K562 (cell line): ENCODE results near the gene KDF1.

Experiments
- ATF2 ChIP-seq: sonication (generic); formaldehyde crosslinking; IDR thresholded peaks from 2 replicates; pipeline ENCODE4 v1.8.1; 2022; ENCODE audit warnings: missing genetic modification reagents
- CHD4 ChIP-seq: fragments of 200-600 bp; sonication (generic); IDR thresholded peaks from 3 replicates; pipeline ENCODE4 v1.6.1; 2012; ENCODE audit warnings: low read depth, mild to moderate bottlenecking, mixed read lengths, low read length, inconsistent platforms; ENCODE audit not compliant: insufficient read depth, insufficient replicate concordance, poor library complexity, severe bottlenecking
- CTCF ChIP-seq, 3 experiments: IDR thresholded peaks in 2 of 3; conservative IDR thresholded peaks in 1 of 3; 2 replicates each; pipeline ENCODE4 v1.5.1; 2011 to 2012; ENCODE audit warnings: low read length in 3 of 3, mild to moderate bottlenecking in 3 of 3, control low read depth in 2 of 3, improper control_type of control experiment in 1 of 3, inconsistent platforms in 1 of 3, low read depth in 1 of 3, mixed read lengths in 1 of 3, moderate library complexity in 1 of 3; ENCODE audit not compliant: insufficient read depth in 2 of 3
- JUN ChIP-seq, 2 experiments: sonication (generic) in 1 of 2; formaldehyde crosslinking in 1 of 2; IDR thresholded peaks; 2 replicates each; pipeline versions ENCODE4 v1.6.1 to v1.8.0; 2012 to 2022; ENCODE audit warnings: borderline replicate concordance in 2 of 2, mild to moderate bottlenecking in 2 of 2, improper control_type of control experiment in 1 of 2, low read depth in 1 of 2, low read length in 1 of 2, missing genetic modification reagents in 1 of 2
- MAX ChIP-seq: sonication (generic); formaldehyde crosslinking; IDR thresholded peaks from 2 replicates; pipeline ENCODE4 v1.9.0; 2022; ENCODE audit warnings: mild to moderate bottlenecking, missing genetic modification reagents
- TBL1XR1 ChIP-seq, 2 experiments: IDR thresholded peaks; 2 replicates each; pipeline ENCODE4 v1.6.1; 2012; ENCODE audit warnings: improper control_type of control experiment in 2 of 2, low read length in 2 of 2, mild to moderate bottlenecking in 1 of 2
- U2AF2 ChIP-seq: fragments of 200-400 bp; formaldehyde crosslinking; optimal IDR thresholded peaks from 2 replicates; pipeline ENCODE3; 2017; ENCODE audit warnings: low read depth, mild to moderate bottlenecking, low read length
- ZNF174 ChIP-seq: fragments of 250-450 bp; sonication (Bioruptor Pico); IDR thresholded peaks from 2 replicates; pipeline ENCODE4 v1.4.0; 2020; ENCODE audit warnings: mild to moderate bottlenecking

GRCh38 chr1:26923711-26924110 is 36.6 kb downstream of the KDF1 start:
- TF ChIP-seq JUN (IDR thresholded peaks at IDR 0.05; ENCODE audit: borderline replicate concordance, low read depth, low read length) (no peak), JUN (CRISPR knock-in tag; IDR thresholded peaks at IDR 0.05; ENCODE audit: borderline replicate concordance) (no peak), ZNF174 (CRISPR knock-in tag) (no peak), TBL1XR1 (IDR thresholded peaks at IDR 0.05; ENCODE audit: low read length in 2 of 2) (no peak), CTCF (IDR thresholded peaks at IDR 0.05 in 2 of 3, conservative IDR thresholded peaks at IDR 0.05 in 1 of 3; ENCODE audit: insufficient read depth in 2 of 3, low read depth in 1 of 3, low read length in 3 of 3) (no peak), ATF2 (CRISPR knock-in tag) (no peak), CHD4 (no peak), U2AF2 (no peak), MAX (CRISPR knock-in tag) (no peak)
